GM12878 (cell line): Measurements from ENCODE around the gene KDM6A.

Experiments used
- ATF3 ChIP-seq: IDR thresholded peaks from 2 replicates; pipeline ENCODE4 v1.6.1; 2011; ENCODE audit warnings: low read depth, mild to moderate bottlenecking, low read length, moderate library complexity, borderline replicate concordance; ENCODE audit errors: extremely low read depth
- BCL11A ChIP-seq: IDR thresholded peaks from 2 replicates; pipeline ENCODE4 v1.6.1; 2011; ENCODE audit warnings: low read depth, low read length
- CBX5 ChIP-seq: sonication (generic); IDR thresholded peaks from 2 replicates; pipeline ENCODE4 v1.6.1; 2016; ENCODE audit warnings: low read depth, moderate library complexity, mild to moderate bottlenecking, inconsistent platforms
- E2F4 ChIP-seq: IDR thresholded peaks from 2 replicates; pipeline ENCODE4 v1.6.1; 2012; ENCODE audit warnings: low read depth, low read length, improper control_type of control experiment
- MEF2A ChIP-seq: IDR thresholded peaks from 2 replicates; pipeline ENCODE4 v1.6.1; 2011; ENCODE audit warnings: low read depth, mild to moderate bottlenecking, low read length, moderate library complexity; ENCODE audit not compliant: insufficient read depth
- MXI1 ChIP-seq: fragments of 150-350 bp; IDR thresholded peaks from 2 replicates; pipeline ENCODE4 v1.6.1; 2011; ENCODE audit warnings: low read depth, mild to moderate bottlenecking, inconsistent platforms, low read length, improper control_type of control experiment
- NBN ChIP-seq: fragments of 450-650 bp; IDR thresholded peaks from 2 replicates; pipeline ENCODE4 v1.6.1; 2016
- SP1 ChIP-seq: IDR thresholded peaks from one replicate; pipeline ENCODE4 v1.6.1; 2011; ENCODE audit warnings: low read depth, low read length
- ZNF384 ChIP-seq: IDR thresholded peaks from 2 replicates; pipeline ENCODE4 v1.6.1; 2012; ENCODE audit warnings: low read depth, mild to moderate bottlenecking, low read length, improper control_type of control experiment, borderline replicate concordance

GRCh38 chrX:44906041-44906440 lies 33.1 kb downstream of the KDM6A start:
- no peak for TF ChIP-seq NBN
- no peak for TF ChIP-seq CBX5
- no peak for TF ChIP-seq ZNF384
- no peak for TF ChIP-seq E2F4
- TF ChIP-seq MXI1, result no peak
- no peak for TF ChIP-seq BCL11A
- no peak for TF ChIP-seq ATF3
- no peak for TF ChIP-seq SP1
- no peak for TF ChIP-seq MEF2A
